ENCODE measurements around the gene PFN3.

The PFN3 gene

DNA sequence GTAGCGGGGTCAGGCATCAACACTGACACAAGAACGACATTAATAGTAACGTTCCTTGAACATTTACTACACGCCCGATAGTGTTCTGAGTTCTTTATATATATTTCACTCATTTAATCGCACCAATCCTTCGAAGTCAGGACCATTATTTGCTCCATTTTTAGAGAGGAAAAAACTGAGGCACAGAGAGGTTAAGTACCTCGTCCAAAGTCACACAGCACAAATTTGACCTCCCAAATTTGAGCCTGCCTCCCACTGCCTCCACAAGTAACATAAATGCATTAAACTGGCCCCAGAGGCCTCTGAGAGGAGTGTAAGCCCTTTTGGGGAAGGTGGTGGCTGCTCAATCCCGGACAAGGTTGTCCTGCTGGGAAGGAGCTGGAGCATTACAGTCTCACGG lies 36.9 kb downstream of the PFN3 start:
- Histone ChIP-seq H3K36me3 (ENCODE audit: insufficient read depth, low read length) (no peaks in the 10 kb centered on the region), H4K20me1 (ENCODE audit: insufficient read depth, low read length) (no peaks in the 10 kb centered on the region), H3K27me3 (ENCODE audit: insufficient read depth, low read length, poor library complexity) (no peaks in the 10 kb centered on the region), H2AFZ (ENCODE audit: low read depth, low read length) (no peak overlapping the region), H3K27ac (ENCODE audit: low read length) (no peak overlapping the region), H3K9ac (ENCODE audit: low read depth, low read length) (no peak overlapping the region; the same call in 1 of the 2 replicates), H3K4me3 (ENCODE audit: low read depth in 1 of 2, low read length in 2 of 2) (no peak overlapping the region), H3K9me3 (ENCODE audit: insufficient read depth, low read length, severe bottlenecking) (no peaks in the 10 kb centered on the region), H3K4me2 (ENCODE audit: insufficient read depth, low read length) (peak overlapping the region; percentile 49), H3K4me1 (ENCODE audit: insufficient read depth, low read length) (peaks cover 14% of the 10 kb centered on the region), H3K79me2 (ENCODE audit: insufficient read depth, low read length) (no peaks in the 10 kb centered on the region)
- ATAC-seq (ENCODE audit: insufficient read depth, low read depth): no peak
- no peak for DNase-seq
- no peak for TF ChIP-seq EZH2 (IDR thresholded peaks at IDR 0.05; ENCODE audit: borderline replicate concordance, low read depth, low read length, severe bottlenecking)
- TF ChIP-seq, protein P1, sequence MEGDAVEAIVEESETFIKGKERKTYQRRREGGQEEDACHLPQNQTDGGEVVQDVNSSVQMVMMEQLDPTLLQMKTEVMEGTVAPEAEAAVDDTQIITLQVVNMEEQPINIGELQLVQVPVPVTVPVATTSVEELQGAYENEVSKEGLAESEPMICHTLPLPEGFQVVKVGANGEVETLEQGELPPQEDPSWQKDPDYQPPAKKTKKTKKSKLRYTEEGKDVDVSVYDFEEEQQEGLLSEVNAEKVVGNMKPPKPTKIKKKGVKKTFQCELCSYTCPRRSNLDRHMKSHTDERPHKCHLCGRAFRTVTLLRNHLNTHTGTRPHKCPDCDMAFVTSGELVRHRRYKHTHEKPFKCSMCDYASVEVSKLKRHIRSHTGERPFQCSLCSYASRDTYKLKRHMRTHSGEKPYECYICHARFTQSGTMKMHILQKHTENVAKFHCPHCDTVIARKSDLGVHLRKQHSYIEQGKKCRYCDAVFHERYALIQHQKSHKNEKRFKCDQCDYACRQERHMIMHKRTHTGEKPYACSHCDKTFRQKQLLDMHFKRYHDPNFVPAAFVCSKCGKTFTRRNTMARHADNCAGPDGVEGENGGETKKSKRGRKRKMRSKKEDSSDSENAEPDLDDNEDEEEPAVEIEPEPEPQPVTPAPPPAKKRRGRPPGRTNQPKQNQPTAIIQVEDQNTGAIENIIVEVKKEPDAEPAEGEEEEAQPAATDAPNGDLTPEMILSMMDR (IDR thresholded peaks at IDR 0.05; ENCODE audit: borderline replicate concordance, extremely low read depth, low read length, poor library complexity, severe bottlenecking): no peak

DNA sequence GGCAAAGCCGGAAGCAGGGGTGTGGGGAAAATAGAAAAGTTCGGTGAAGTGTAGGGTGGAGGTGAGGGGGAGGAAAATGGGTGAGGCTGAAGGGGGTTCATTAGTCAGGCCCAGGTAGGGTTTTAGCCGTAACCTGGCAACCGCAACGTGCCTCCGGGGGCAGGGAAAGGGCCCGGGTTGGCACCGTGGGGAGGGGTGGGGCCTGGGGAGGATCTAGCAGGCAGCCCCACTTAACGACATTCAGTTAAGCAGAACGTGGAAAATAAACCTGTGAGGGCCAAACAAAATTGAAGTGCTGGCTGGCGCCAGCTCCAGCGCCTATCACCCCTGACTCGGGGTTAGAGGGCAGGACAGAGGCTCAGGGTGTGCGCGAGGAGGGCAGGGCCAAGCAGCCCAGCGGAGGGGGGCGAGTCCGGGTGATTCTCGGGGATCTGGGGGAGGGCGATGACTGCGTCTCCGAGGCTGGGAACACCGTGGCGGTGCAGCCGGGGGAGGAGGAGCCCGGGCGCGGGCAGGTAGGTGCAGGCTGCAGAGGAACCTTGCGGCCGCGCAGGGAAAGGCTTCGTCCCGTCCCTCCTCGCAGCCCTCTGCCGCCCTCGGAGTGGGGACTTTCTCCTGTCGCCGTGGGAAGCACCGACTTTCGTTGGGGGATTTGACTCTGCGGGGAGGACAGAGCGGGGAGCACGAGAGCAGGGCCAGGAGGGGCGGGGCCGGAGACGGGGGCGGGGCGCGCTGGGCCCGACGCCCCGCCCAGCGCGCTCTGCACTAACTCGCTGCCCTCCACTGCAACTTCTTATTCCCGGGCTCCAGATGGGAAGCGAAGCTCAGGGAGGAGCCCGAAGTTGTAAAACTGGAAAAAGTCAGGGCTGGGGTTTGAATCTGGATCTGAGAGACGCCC lies 37.6 kb downstream of the PFN3 start:
- Histone ChIP-seq H3K9ac (ENCODE audit: low read depth, low read length) (no peak overlapping the region; the same call in 1 of the 2 replicates), H3K4me3 (ENCODE audit: low read depth in 1 of 2, low read length in 2 of 2) (no peak overlapping the region; a peak in 1 of 4 replicates), H2AFZ (ENCODE audit: low read depth, low read length) (no peak overlapping the region), H4K20me1 (ENCODE audit: insufficient read depth, low read length) (no peaks in the 10 kb centered on the region), H3K4me1 (ENCODE audit: insufficient read depth, low read length) (peaks cover 21% of the 10 kb centered on the region), H3K4me2 (ENCODE audit: insufficient read depth, low read length) (peak overlapping the region; percentile 49), H3K27me3 (ENCODE audit: insufficient read depth, low read length, poor library complexity) (no peaks in the 10 kb centered on the region), H3K79me2 (ENCODE audit: insufficient read depth, low read length) (no peaks in the 10 kb centered on the region), H3K9me3 (ENCODE audit: insufficient read depth, low read length, severe bottlenecking) (no peaks in the 10 kb centered on the region), H3K27ac (ENCODE audit: low read length) (no peak overlapping the region), H3K36me3 (ENCODE audit: insufficient read depth, low read length) (no peaks in the 10 kb centered on the region)
- TF ChIP-seq, protein P1 (IDR thresholded peaks at IDR 0.05; ENCODE audit: borderline replicate concordance, extremely low read depth, low read length, poor library complexity, severe bottlenecking): no peak
- no peak for TF ChIP-seq EZH2 (IDR thresholded peaks at IDR 0.05; ENCODE audit: borderline replicate concordance, low read depth, low read length, severe bottlenecking)
- peak; percentile 48; the same call in 1 of the 3 replicates for ATAC-seq (ENCODE audit: insufficient read depth, low read depth)
- DNase-seq: peak; percentile 28

GRCh38 chr5:177362292-177362609 lies 38.2 kb downstream of the PFN3 start:
- no peaks in the 10 kb centered on the region for H4K20me1 ChIP-seq (ENCODE audit: insufficient read depth, low read length)
- H3K27ac ChIP-seq (ENCODE audit: low read length): no peak overlapping the region
- no peaks in the 10 kb centered on the region for H3K36me3 ChIP-seq (ENCODE audit: insufficient read depth, low read length)
- no peak overlapping the region for H3K4me3 ChIP-seq (ENCODE audit: low read depth in 1 of 2, low read length in 2 of 2)
- no peaks in the 10 kb centered on the region for H3K27me3 ChIP-seq (ENCODE audit: insufficient read depth, low read length, poor library complexity)
- peaks cover 27% of the 10 kb centered on the region for H3K4me1 ChIP-seq (ENCODE audit: insufficient read depth, low read length)
- H3K4me2 ChIP-seq (ENCODE audit: insufficient read depth, low read length): no peak overlapping the region
- H3K79me2 ChIP-seq (ENCODE audit: insufficient read depth, low read length): no peaks in the 10 kb centered on the region
- no peaks in the 10 kb centered on the region for H3K9me3 ChIP-seq (ENCODE audit: insufficient read depth, low read length, severe bottlenecking)
- H3K9ac ChIP-seq (ENCODE audit: low read depth, low read length): no peak overlapping the region
- TF ChIP-seq EZH2 (IDR thresholded peaks at IDR 0.05; ENCODE audit: borderline replicate concordance, low read depth, low read length, severe bottlenecking): no peak
- TF ChIP-seq, protein P1 (IDR thresholded peaks at IDR 0.05; ENCODE audit: borderline replicate concordance, extremely low read depth, low read length, poor library complexity, severe bottlenecking): no peak
- no peak overlapping the region for H2AFZ ChIP-seq (ENCODE audit: low read depth, low read length)
- ATAC-seq (ENCODE audit: insufficient read depth, low read depth) (no peak), DNase-seq (no peak)
